Vagina (tissue), 2 donors: ENCODE data around the gene LIN28B.

Source experiments
- CTCF ChIP-seq, 3 experiments: fragments of 450-650 bp in 2 of 3; fragments of 200-600 bp in 1 of 3; sonication (generic) in 1 of 3; IDR thresholded peaks; one replicate each; pipeline ENCODE4 v1.5.1; 2017 to 2019; ENCODE audit warnings: antibody characterized with exemption in 3 of 3, mild to moderate bottlenecking in 2 of 3, moderate library complexity in 2 of 3
- POLR2A ChIP-seq, 2 donors: fragments of 450-650 bp; IDR thresholded peaks; one replicate each; pipeline ENCODE4 v1.6.1; 2017; ENCODE audit warnings: antibody characterized with exemption in 2 of 2, mild to moderate bottlenecking in 2 of 2, moderate library complexity in 2 of 2

- TF ChIP-seq CTCF (IDR thresholded peaks at IDR 0.05) (no peak), POLR2A (IDR thresholded peaks at IDR 0.05) (no peak)
These were observed 26.0 kb upstream of the LIN28B start for GRCh38 chr6:104930939-104931338.
